Measurements from ENCODE around the gene HSPG2.
"Not testable (repeated sequence)": the region's sequence is repeated elsewhere in the genome, so short reads cannot be mapped to it uniquely, and the experiment has no call there.

GRCh38 chr1:21978209-21978608 lies 41.1 kb upstream of the HSPG2 start:
- not testable (repeated sequence) for TF ChIP-seq PAX5 (IDR thresholded peaks at IDR 0.05; ENCODE audit: borderline replicate concordance, low read depth, low read length); CTCF (IDR thresholded peaks at IDR 0.05 in 2 of 3, conservative IDR thresholded peaks at IDR 0.05 in 1 of 3; ENCODE audit: control insufficient read depth in 2 of 3, extremely low read depth in 1 of 3, insufficient read depth in 1 of 3, low read depth in 3 of 3, low read length in 3 of 3); ZBTB11 (CRISPR knock-in tag; IDR thresholded peaks at IDR 0.05); POLR2A (IDR thresholded peaks at IDR 0.05; ENCODE audit: low read depth, low read length); SRF (IDR thresholded peaks at IDR 0.05; ENCODE audit: low read depth in 2 of 2, low read length in 2 of 2)

Measured in GM12878 (cell line).